Brain microvascular endothelial cell (primary cell): ENCODE measurements around the gene FYN.

ENCODE experiments used
- DNase-seq: peaks from one replicate; pipeline ENCODE4 v3.0.0-alpha.2; 2020
- H3K27ac ChIP-seq: fragments of 250-450 bp; sonication (Bioruptor Pico); 2 replicates; pipeline ENCODE4 v1.5.1; 2020; ENCODE audit warnings: mild to moderate bottlenecking, moderate library complexity
- H3K27me3 ChIP-seq: fragments of 250-450 bp; sonication (Bioruptor Pico); replicated peaks from 2 replicates; pipeline ENCODE4 v1.5.1; 2020; ENCODE audit warnings: mild to moderate bottlenecking
- H3K36me3 ChIP-seq: fragments of 250-450 bp; sonication (Bioruptor Pico); replicated peaks from 2 replicates; pipeline ENCODE4 v1.5.1; 2020; ENCODE audit warnings: mild to moderate bottlenecking
- H3K4me3 ChIP-seq: 2 replicates; pipeline ENCODE4 v1.5.1; 2011; ENCODE audit warnings: low read depth, mild to moderate bottlenecking, control low read depth, low read length, moderate library complexity
- in situ Hi-C: cut with HindIII; loops from 2 replicates; pipeline ENCODE4 v1.10.0; 2017; ENCODE audit warnings: low sequenced_read_pairs, low pct_ligation_motif_present
- TF ChIP-seq, protein P1 (sequence below): IDR thresholded peaks from 2 replicates; pipeline ENCODE4 v1.5.1; 2011; ENCODE audit warnings: low read depth, mild to moderate bottlenecking, moderate library complexity, low read length, control low read depth, inconsistent platforms; ENCODE audit errors: missing control alignments

The FYN gene

GRCh38 chr6:111614833-111615582, 258.2 kb downstream of the FYN start:
- H3K4me3 ChIP-seq: no peak overlapping the region
- TF ChIP-seq, protein P1, sequence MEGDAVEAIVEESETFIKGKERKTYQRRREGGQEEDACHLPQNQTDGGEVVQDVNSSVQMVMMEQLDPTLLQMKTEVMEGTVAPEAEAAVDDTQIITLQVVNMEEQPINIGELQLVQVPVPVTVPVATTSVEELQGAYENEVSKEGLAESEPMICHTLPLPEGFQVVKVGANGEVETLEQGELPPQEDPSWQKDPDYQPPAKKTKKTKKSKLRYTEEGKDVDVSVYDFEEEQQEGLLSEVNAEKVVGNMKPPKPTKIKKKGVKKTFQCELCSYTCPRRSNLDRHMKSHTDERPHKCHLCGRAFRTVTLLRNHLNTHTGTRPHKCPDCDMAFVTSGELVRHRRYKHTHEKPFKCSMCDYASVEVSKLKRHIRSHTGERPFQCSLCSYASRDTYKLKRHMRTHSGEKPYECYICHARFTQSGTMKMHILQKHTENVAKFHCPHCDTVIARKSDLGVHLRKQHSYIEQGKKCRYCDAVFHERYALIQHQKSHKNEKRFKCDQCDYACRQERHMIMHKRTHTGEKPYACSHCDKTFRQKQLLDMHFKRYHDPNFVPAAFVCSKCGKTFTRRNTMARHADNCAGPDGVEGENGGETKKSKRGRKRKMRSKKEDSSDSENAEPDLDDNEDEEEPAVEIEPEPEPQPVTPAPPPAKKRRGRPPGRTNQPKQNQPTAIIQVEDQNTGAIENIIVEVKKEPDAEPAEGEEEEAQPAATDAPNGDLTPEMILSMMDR: no peak
- no peak for DNase-seq
- in situ Hi-C loops: no loop called here
- H3K27ac ChIP-seq: no peak overlapping the region
- H3K27me3 ChIP-seq: no peaks in the 10 kb centered on the region
- H3K36me3 ChIP-seq: no peaks in the 10 kb centered on the region

DNA sequence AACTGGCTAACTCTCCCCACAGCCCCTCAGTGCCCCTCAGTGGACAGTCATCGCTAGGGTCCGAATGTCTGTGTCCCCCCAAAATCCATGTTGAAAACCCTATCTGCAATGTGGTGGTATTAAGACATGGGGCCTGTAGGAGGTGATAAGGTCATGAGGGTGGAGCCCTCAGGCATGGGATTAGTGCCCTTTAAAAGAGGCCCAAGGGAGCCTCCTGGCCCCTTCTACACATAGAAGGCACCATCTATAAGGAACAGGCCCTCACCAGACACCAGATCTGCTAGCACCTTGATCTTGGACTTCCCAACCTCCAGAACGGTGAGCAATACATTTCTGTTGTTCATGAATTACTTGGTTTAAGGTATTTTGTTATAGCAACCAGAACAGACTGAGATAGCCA, 260.9 kb downstream of the FYN start:
- Histone ChIP-seq H3K36me3 (no peaks in the 10 kb centered on the region), H3K27ac (no peak overlapping the region), H3K4me3 (no peak overlapping the region), H3K27me3 (no peaks in the 10 kb centered on the region)
- DNase-seq: no peak
- TF ChIP-seq, protein P1: no peak
- in situ Hi-C loops: no loop called here

DNA sequence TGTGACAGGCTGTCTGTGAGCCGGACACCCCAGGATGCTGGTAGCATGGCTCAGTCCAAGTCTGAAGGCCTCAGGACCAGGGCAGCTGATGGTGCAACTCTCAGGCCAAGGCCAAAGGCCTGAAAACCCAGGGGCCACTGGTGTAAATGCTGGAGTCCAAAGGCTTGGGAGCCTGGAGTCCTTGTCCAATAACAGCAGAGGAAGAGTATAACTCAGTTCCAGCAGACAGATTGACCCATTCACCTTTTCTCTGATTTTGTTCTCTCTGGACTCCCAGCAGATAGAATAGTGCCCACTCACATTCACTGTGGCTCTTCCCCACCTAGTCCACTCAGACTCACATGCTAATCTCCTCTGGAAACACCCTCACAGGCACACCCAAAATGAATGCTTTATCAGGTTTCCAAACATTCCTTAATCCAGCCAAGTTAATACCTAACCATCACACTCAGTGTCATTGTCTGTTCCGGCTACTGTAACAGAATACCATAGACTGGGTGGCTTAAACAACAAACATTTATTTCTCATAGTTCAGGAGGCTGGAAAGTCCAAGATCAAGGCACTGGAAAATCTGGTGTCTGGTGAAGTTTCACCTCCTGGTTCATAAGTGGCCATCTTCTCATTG, 262.6 kb downstream of the FYN start:
- in situ Hi-C loops: no loop called here

More for the DNA sequence above, 262.6 kb downstream of the FYN start:
- Histone ChIP-seq H3K27ac (no peak overlapping the region), H3K4me3 (no peak overlapping the region), H3K27me3 (no peaks in the 10 kb centered on the region), H3K36me3 (no peaks in the 10 kb centered on the region)
- TF ChIP-seq, protein P1: no peak
- DNase-seq: no peak
